DMS153 treated with DMSO at 0.1 percent for 48 hours (cell line): ENCODE data around the gene PRSS27.

Experiments used
- DNase-seq: peaks from one replicate; lab custom pipeline; 2025; ENCODE audit not compliant: unreplicated experiment; lab: John Stamatoyannopoulos, UW

PRSS27 gene

DNA sequence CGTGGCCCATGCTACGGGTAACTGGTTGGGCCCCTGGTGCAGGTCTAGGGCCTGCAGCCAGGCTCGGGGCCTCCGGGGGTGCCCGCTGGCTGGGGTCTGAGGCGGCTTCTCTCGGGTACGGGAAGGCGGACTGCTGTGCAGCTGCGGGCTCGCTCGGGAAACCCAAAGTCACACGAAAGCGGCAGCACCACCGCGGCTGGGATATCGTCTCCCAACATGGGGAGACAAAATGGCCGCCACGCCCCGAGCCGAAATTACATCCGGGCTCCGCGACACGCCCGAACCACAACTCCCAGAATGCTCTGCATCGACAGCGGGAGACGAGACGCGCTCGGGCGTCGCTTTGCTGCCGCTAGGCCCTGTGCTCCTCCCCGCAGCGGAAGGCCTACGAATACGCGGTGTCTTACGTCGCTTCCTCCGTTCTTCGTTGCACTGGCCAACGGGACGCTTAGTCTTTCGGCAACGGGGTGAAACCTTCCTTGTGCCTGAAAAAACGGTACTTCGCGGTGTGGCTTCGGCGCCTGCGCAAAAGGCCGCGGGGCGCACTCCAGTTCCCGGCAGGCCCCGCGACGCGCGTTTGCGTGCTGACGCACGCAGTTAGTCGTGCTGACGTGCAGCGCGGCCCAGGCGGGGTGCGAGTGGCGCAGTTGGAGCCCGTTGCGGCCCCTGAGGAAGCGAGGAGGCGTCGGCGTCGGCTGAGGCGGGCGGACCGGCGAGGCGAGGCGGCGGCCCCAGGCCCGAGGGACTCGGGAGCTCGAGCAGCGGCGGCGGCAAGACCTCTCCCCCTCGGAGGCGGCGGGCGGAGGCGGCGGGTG lies 32.2 kb upstream of the PRSS27 start, which contains the start of gene SRRM2:
Gene SRRM2, plus strand, starts transcription at position 604 of the 815 bp plus-strand sequence. CDS start 3,727 bp downstream, outside the sequence.
- DNase-seq = peak; percentile 95

DNA sequence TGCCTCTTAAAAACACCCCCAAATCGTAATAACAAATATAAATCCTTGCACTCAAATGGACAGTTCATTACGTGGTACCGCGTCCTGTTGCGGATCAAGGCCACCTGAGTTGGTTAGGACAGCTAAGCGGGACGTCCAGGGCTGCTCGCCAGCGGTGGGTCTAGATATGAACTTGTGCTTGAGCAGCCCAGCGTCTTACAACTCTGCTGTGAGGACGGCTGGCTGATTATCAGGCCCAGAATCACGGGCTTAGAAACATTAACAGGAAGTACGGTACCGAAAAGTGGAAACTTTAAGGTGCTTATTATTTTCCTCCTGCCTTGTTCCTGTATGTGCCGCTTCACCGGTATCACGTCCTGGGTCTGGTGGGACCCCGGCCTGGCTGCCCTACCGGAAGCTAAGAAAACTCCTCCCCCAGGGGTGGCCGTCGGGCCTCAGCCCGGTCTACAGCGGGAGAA lies 31.6 kb upstream of the PRSS27 start:
- DNase-seq = peak; percentile 61

DNA sequence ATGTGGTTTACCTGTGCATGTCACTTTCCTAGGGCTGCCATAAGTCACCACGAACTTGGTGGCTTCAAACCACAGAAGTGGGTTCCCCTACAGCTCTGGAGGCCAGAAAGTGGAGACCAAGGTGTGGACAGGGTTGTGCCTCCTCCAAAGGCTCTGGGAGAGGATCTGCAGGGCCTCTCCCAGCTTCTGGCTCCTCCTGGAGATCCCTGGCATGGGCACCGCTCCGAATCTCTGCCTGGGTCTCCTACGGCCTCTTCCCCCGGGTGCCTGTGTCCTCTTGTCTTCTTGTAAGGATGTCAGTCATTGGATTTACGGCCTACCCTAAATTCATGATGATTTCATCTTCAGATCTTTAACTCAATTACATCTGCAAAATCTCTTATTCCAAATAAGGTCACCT lies 29.9 kb upstream of the PRSS27 start:
- no peak for DNase-seq

DNA sequence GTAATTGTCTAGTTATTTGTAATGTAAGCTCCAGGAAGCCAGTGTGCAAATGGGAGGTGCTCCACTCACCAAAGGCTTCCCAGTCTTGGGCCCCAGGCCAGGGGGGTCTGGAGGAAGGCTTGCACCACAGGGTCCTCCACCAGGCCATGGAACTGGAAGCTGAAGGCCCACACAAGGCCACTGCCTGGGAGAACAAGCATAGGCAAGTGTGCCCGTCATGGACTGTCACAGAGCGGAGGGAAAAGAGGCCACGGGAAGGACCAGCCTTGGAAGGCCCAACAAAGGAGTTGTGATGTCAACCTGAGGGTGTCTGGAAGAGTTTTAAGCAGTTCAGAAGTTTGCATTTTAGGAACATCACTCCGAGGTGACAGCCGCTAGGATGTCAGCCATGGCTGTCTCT lies 29.5 kb upstream of the PRSS27 start:
- no peak for DNase-seq

DNA sequence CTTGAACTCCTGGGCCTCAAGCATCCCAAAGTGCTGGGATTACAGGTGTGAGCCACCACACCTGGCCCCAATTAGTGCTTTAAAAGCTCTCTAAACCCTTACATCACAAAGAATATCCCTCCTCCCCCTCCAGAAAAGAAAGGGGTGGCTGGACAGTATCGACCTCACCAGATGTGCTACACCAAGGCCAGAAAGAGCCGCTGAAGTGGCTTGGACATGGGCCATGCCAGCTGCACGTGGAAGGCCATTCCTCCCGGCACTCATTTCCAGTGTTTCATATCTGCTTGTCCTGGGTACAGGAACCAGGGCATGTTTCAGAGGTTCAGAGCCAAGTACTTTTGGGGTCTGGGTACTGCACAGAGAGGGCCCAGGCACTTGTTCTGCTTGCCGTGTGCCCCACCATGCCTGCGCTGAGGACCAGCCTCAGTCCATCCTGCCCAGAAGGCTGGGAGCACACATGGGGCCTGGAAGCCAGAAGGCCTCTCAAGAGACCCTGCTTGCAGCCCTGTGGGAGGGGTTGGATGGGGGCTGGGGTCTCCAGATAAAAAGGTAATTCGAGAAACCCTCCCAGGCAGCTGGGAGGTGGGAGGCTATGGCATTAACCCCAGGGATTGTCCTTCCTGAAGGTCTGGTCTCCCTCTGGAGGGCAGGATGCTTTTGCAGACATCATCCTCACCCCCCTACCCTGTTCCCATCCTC lies 28.9 kb upstream of the PRSS27 start:
- no peak for DNase-seq

DNA sequence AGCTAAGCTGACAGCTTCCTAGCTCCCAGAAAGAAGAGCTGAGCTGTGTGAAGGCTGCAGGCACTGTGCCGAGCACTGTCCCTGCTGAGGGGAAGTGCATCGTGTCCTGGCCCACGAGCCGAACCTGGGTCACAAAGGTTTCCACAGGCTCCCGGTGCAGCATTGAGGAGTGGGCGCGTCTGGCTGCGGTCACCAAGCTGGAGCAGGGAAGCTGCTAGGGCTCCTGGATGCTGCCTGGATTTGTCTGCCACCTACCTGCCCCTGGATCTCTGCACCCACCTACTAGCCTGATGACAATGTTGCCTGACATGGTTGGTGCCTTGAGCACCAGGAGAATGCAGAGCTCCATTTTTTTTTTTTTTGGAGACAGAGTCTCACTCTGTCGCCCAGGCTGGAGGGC lies 25.9 kb upstream of the PRSS27 start:
- DNase-seq = no peak

DNA sequence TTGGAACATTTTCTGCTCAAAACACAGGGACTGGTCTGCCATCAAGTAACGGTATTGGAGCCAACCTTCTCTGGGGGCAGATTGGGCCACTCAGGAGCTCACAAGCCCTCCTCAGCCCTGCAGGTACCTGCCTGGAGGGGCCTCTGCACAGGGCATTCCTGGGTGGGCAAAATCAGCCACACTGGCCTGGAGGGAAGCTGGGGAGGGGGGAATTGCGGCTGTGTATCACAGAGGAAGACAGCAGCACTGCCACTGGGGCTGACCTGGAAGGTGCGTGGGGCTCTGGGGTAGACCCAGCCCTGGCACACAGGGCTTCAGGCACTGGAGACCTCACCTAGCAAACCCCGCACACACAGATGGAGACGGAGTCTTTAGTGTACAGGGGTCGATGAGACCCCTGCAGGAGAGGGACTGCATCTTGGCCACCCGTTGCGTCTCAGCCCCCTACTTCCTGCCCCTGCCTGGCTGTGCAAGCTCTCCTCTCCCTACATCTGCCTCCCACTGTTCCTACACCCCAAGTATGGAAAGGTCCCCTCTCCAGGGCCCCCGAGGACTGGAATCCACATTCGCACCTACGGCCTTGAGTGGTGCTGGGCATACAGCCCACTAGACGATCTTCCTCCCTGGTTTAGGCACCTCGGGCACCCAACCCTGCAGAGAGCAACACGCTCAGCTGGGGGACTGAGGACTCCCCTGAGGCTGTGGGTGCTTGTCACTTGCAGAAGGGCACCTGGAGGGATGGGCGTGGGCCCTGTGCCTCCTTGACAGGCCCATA lies 25.3 kb upstream of the PRSS27 start:
- no peak for DNase-seq

DNA sequence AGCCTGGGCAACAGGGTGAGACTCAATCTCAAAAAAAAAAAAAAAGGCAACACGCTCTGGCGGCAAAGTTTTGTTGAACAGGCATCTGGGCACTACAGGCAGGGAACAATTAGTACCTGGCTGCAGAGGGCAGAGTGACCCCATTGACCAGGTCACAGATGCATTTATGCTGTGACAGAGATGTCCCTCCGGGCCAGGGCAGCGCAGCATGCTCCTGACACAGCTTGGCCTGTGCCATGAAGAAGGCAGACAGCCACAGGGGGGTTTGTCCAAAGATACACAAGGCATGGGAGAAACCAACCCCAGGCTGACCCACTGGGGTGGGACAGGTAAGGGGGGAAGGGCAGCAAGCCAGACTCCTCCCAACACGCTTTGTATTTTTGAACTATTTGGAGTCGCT lies 24.7 kb upstream of the PRSS27 start:
- no peak for DNase-seq

DNA sequence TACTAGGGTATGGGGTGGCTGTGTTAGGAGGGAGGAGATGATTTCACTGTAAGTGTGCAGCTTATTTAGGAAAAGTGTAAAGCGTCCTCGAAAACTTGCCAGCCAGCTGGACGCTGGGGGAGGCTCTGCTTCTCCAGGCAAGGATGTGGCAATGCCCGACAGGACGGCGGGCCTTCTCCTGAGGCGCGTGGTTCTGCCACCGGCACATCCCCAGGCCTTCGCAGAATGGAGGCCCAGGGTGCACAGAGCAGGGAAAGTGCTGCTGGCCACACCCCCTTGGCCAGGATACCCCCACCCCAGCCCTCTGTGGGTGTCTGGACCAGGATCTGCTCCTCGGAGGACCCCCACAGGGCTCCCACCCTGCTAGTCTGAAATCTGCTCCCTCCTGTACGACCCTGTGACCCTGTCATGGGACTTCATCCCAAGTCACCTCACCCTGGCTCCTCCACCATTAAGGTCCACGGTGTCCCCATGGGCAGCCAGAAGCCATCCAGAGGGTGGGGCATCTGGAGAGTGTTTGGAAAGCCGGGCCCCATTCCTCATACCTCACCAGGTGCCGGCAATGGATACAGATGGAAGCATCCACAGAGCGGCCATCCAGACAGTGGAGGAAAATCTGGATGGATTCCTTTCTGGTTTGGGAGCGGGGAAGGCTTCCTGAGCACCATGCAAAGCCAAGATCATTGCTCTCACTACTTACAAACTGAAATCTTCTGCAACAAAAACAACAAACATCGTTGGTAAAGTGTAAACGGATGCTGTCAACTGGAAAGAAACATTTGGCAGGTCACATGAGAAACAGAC lies 23.2 kb upstream of the PRSS27 start:
- DNase-seq = no peak

DNA sequence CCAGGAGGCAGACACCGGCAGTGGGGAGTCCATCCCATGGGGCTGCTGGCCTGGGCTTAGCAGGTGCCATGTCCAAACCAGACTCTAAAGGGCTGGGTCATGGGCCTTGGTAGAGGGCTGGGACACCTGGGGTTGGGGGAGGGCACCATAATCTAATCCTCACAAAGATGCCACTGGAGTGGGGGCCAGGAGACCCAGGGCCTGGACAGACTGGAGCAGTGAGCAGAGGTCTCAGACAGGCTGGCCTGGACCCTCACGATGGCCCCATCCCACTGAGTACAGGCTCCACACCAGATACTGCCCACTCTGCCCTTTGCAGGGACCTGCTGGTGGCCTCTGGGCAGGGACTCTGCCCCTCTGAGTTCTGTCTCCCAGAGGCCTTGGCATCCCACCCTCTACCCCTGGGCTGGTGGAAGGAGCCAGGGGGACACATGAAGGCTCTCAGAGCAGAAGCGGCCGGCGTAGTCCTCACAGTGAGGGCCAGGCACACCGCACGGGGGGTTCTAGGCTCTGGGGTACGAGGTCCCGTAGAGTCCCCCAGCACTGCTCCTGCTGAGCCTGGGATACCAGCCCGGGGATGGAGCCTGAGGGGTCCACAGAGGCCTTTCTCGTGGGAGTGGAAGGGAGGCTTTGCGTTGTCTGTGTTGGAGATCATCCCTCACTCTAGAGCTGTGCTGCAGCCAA lies 22.4 kb upstream of the PRSS27 start:
- DNase-seq = no peak

DNA sequence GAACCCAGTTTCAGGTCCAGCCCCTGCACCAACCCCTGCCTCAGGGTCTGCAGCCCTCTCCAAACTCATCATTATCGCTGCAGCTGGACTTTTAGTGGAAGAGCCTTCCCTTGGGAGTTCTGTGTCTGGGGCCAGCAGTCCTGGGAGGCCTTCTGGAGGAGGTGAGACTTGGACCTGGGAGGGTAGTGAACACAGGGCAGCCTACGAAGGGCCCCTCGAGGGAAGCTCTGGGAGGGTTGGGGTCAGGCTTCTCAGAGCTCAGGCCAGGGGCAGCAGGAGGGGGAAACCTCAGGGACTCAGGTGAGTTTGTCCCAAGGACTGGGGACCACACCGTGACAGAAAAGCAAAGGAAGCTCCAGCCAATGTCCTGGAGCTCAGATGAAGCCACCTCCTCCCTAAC lies 21.1 kb upstream of the PRSS27 start:
- DNase-seq = no peak

DNA sequence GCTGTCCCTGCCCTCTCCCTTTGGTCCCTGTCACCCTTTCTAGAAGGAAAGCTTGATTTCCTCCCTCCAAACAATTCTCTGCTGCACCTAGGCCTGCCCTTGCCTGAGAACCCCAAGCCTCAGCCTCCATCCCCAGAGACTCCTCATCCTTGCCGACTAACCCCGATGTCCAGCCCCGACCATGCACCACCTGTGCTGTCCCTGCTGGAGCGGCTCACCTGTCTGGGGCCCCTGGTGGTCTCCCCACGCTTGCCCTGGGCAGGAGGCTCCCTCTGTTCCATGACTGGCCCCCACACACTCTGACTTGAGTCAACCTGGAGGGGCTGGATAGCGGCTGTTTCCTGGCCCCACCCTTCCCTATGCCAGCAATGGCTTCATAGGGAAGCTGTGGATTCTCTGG lies 20.5 kb upstream of the PRSS27 start:
- no peak for DNase-seq

DNA sequence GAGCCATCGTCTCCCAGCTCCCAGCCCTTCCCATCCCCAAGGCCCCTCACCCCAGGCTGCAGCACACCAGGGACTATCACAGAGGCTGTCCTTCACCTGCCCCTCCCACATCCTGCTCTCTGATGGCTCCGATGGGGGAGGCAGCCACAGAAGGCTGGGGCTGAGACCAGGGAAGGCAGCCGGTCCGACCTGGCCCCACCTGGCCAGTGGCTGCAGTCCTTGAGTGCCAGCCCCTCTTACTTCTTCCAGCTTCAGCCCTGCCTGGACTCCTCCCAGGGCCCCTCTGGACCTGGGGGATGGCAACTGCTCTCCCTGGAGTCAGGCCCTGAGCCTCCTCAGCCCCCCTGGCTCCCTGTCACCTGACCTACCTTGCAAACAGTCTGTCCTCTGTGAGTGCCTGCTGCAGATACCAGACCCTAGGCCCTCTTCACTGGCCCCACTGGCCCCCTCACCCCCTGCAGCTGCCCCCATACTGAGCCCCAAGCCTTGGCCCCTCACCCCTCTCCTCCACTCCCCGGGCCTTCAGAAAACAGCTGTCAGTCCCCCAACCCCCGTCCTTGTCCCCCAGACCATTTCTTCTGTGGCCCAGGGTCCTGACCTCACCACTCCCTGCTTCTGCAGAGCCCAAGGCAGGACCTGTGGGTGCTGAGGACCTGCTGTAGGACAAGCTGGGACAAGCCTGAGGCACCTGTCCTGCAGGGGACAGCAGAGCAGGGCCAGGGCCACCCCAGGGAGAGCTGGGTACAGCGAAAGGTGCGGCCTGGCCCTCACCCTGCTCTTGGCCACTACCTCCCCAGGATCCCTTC lies 19.8 kb upstream of the PRSS27 start:
- no peak for DNase-seq

DNA sequence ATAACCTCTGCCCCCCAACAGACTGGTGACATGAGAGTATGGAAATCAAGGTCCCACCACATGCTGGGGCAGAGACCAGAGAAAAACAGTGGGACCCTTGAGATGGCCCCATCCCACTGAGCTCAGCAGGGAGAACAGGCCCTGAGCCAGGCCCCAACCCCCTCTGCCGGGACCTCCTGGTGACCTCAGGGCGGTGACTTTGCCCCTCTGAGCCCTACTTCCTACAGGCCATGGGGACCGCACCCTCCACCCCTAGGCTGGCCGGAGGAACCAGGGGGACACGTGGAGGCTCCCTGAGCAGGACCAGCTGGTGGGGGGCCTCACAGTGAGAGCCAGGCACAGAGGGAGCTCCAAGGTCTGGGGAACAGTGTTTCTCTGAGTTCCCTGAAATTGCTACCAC lies 18.6 kb upstream of the PRSS27 start:
- DNase-seq = no peak

DNA sequence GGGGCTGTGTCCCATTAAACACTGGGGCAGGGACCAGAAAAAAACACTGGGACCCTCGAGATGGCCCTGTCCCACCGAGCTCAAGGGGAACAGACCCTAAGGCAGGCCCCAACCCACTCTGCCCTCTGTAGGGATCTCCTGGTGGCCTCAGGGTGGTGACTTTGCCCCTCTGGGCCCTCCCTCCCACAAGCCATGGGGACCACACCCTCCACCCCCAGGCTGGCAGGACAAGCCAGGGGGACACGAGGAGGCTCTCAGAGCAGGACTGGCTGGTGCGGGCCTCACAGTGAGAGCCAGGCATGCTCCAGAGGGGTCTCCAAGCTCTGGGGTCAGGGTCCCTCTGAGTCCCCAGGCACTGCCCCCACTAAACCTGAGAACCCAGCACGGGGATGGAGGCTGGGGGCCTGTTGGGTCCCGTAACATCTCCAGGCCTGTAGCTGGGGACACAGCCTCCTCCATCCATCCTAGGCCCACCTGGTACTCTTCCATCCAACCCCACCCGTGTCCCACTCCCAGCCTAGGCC lies 17.9 kb upstream of the PRSS27 start:
- no peak for DNase-seq

DNA sequence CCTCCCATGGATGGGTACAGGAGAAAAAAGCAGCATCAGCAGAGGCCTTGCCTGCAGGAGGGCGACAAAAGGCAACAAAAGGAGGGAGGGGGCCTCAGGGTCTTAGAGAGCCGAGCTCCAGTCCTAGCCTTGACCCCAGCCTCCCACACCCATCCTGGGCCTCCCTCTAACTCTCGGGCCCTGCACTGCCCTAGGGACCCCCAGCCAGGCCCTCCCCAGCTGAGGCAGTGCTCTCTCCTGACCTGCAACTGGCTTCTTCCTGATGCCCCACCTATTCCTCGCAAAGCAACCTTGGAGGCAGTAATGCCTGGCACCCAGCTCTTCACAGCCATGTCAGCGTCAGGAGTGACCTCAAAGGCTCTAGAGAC lies 17.2 kb upstream of the PRSS27 start:
- DNase-seq = no peak

DNA sequence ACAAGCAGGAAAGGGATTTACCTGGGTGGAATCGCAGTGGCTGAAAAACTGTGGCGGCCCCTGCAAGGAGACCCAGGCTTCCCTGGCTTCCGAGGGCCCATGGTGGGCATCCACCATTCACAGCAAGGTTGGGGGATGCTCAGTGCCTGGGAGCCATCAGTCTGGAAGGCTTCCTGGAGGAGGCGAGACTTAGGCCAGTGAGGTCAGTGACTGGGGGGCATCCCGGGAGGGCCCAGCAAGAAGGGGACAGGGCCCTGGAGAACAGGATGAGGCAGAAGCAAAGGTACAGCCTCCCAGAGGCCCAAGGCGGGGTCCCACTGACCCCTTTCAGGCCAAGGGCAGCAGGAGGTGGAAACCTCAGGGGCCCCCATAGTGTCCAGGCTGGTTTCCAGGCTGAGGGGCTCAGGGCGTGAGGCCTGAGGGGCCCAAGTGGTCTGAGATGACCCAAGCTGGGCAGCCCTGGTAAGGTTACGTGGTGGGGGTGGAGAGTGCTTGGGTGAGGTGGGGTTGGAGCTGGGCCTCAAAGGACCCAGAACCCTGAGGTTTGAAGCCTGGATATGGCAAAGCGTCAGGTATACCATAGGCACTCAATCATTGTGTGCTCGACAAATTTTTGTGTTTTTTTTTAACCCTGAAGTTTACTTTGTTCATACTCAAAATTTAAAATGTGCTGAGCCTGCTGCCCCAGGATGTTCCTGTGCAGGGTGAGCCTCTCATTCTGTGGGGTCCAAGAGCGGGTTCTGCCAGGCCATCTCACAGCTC lies 16.6 kb upstream of the PRSS27 start:
- no peak for DNase-seq

DNA sequence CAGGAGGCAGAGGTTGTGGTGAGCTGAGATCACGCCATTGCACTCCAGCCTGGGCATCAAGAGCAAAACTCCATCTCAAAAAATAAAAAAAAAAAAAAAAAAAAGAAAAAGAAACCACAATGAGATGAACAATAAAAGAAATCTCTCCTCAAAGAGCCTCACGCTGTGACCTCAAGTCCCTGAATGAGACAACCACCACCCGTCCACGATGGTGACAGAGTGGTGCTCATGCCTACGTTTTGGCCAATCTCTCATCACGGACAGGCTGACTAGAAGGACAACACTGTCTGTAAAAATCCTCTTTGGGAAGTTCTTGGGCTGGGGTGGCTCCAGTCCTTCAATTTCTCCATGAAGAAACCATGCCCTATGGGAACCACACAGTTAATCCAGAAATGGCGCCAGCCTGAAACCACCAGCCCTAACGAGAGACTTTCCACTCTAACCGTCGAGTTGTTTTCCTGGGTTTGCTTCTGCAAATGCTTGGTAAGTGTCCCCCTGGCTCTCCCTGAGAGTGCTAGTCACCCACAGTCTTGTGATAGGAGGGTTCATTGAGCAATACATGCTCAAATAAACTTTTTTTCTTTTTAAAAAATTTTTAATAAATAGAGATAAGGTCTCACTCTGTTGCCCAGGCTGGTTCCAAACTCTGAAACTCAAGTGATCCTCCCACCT lies 15.0 kb upstream of the PRSS27 start:
- no peak for DNase-seq
